AG08395 (cell line): ENCODE data around the gene ANO1.

Source experiments
- DNase-seq: peaks from one replicate; pipeline ENCODE4 v3.0.0; 2012; ENCODE audit warnings: mixed read lengths, low spot score

ANO1 gene

GRCh38 chr11:70073871-70074371 is 4.2 kb upstream of the ANO1 start:
- no peak for DNase-seq

- no peak for DNase-seq
These were observed 3.4 kb upstream of the ANO1 start for GRCh38 chr11:70074746-70075145.

- DNase-seq, result no peak
These were observed 2.3 kb upstream of the ANO1 start for GRCh38 chr11:70075836-70076235.

GRCh38 chr11:70076461-70076931 is 1.6 kb upstream of the ANO1 start:
- DNase-seq, result no peak

- DNase-seq, result no peak
These were observed 564 bp upstream of the ANO1 start for GRCh38 chr11:70077411-70078094.

- DNase-seq, result no peak
These were observed 882 bp downstream of the ANO1 start for GRCh38 chr11:70078781-70079616.

- DNase-seq, result no peak
These were observed 1.6 kb downstream of the ANO1 start for GRCh38 chr11:70079691-70080090.

GRCh38 chr11:70080763-70081162 is 2.6 kb downstream of the ANO1 start:
- no peak for DNase-seq

GRCh38 chr11:70082829-70083228 is 4.7 kb downstream of the ANO1 start:
- no peak for DNase-seq

GRCh38 chr11:70084046-70084984 is 6.2 kb downstream of the ANO1 start:
- DNase-seq, result no peak

- DNase-seq, result no peak
These were observed 8.0 kb downstream of the ANO1 start for GRCh38 chr11:70085815-70086769.

- DNase-seq, result no peak
These were observed 9.5 kb downstream of the ANO1 start for GRCh38 chr11:70087446-70088167.

GRCh38 chr11:70088735-70089250 is 10.7 kb downstream of the ANO1 start:
- DNase-seq, result no peak

- DNase-seq, result no peak
These were observed 11.5 kb downstream of the ANO1 start for GRCh38 chr11:70089631-70090030.

GRCh38 chr11:70090961-70091381 is 12.9 kb downstream of the ANO1 start:
- DNase-seq, result no peak

- DNase-seq, result no peak
These were observed 13.5 kb downstream of the ANO1 start for GRCh38 chr11:70091638-70092037.

GRCh38 chr11:70092959-70093715 is 15.0 kb downstream of the ANO1 start:
- DNase-seq, result no peak

GRCh38 chr11:70095541-70096252 is 17.6 kb downstream of the ANO1 start:
- DNase-seq, result no peak
